ENCODE data around the gene IGSF23.

The IGSF23 gene

GRCh38 chr19:44614313-44614712, 950 bp downstream of the IGSF23 start:
- TF ChIP-seq CTCF (IDR thresholded peaks at IDR 0.05) = no peak

- no peak for TF ChIP-seq CTCF (IDR thresholded peaks at IDR 0.05)
Observed at GRCh38 chr19:44615863-44616247, 2.5 kb downstream of the IGSF23 start.

DNA sequence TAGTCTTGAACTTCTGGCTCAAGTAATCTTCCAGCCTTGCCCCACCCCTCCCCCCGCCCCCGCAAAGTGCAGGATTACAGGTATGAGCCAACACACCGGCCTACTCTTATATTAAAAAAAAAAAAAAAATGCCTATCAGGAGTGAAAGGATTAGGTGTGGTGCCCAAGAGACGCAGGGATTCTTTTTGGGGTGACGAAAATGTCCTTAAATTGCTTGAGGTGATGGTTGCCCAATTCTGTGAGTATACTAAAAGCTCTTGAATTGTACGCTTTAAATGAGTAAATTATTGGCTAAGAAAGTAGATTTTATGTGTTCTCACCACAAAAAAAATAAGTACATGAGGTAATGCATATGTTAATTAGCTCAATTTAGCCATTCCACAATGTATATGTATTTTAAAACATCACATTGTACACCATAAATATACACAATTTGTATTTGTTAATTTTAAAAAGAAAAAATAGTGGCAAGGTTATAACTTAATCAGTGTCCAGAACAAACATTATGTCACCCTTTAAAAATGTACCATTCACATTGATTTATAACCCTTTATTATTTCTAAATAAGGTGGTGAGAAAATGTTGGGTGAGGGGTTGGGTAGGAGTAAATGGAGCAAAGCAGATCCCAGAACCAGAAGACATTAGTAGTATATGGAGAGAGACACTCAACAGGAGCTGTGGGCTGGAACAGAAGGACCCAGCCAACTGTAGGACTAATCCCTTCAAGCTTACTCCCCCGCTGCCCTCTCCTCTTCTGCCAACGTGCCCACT, 3.9 kb downstream of the IGSF23 start:
- TF ChIP-seq CTCF (IDR thresholded peaks at IDR 0.05) = no peak

DNA sequence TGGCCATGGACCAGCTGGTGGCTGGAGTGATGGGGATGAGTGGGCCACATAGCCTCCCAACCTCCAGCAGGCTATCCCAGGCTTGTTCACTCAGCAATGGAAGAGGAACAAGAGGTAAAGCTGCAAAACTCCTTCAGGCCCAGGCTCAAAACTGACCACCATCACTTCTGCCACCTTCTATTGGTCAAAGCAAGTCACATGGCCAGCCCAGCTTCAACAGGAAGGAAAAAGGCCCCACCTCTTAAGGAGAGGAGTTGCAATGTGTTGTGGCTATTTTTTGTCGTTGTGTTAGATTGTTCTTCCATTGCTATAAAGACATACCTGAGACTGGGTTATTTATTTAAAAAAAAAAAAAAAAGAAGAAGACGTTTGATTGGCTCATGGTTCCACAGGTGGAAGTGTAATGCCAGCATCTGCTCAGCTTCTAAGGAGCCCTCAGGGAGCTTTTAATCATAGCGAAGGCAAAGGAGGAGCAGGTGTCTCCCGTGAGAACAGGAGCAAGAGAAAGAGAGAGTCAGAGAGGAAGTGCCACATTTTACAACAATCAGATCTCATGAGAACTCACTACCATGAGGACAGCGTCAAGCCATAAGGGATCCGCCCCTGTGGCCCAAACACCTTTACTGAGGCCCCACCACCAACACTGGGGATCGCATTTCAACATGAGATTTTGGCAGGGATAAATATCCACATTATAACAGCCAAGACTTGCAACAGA, 5.4 kb downstream of the IGSF23 start:
- TF ChIP-seq CTCF (IDR thresholded peaks at IDR 0.05) = no peak

GRCh38 chr19:44620667-44621066, 7.3 kb downstream of the IGSF23 start:
- TF ChIP-seq CTCF (IDR thresholded peaks at IDR 0.05) = no peak

DNA sequence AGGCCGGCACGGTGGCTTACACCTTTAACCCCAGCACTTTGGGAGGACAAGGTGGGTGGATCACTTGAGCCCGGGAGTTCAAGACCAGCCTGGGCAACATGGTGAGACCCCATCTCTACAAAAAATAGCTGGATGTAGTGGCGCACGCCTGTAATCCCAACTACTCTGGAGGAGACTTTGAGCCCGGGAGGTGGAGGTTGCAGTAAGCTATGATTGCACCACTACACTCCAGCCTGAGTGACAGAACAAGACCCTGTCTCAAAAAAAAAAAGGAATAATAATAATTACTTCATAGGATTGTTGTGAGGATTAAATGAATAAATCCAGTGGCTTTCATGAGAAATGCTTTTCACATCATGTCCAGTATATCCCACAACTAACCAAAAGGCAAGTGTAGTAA, 8.0 kb downstream of the IGSF23 start:
- TF ChIP-seq CTCF (IDR thresholded peaks at IDR 0.05) = no peak

DNA sequence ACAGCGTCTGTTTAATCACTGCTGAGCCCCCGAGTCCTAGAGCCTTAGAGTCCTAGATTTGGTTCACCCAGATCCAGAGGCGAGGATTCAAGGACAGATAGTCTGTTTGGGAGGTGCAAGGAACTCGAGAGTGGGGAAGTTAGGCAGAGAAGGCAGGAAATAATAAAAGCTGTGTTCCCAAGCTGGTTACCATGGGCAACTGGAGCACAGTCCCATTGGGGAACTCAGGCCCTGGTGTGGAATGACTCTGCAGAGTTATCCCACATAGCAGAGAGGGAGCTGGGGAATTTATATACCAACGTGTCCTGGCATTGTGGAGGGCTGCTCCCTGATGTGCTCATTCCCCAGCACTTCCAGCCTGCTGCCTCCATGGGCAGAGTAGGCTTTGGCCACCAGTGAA, 9.7 kb downstream of the IGSF23 start:
- no peak for TF ChIP-seq CTCF (IDR thresholded peaks at IDR 0.05)

Measured in LNCAP (cell line).